ENCODE data around the gene ICAM4. TPM values are rescaled to one million over a fixed set of nuclear protein-coding genes. Genes with fewer than 3 reads are reported as not detected.
A peak's percentile ranks its signal among the peaks of the same experiment; 100 is the strongest.

ICAM4 gene
- total RNA-seq, 1 experiment from 2014 or later, result 9.4 TPM

DNA sequence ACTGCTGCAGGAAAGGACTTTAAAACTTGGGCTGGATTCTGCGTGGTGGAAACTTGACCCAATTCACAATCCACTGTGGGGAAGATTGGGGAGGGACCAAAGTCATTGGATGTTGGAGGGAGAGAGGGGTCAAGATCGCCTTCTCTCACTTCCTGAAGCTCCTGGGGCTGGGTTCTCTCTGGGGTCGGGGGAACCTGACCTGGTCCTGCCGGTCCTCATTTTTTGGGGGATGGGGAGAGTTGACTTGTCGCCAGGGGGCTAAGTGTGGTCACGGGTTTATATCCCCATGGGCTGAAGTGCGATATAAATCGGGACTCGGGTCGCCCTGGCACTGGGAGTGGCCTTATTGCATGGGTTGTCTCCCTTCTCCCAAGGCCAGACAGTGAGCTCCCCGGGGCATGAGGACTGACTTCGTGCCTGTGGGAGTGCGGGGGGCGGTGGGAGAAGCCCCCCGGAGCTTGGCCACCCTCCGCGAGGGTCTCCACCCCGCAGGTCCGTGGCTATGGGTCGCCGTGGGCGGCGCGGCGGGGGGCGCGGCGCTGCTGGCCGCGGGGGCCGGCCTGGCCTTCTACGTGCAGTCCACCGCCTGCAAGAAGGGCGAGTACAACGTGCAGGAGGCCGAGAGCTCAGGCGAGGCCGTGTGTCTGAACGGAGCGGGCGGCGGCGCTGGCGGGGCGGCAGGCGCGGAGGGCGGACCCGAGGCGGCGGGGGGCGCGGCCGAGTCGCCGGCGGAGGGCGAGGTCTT, 9.3 kb downstream of the ICAM4 start:
- H3K4me1 ChIP-seq, result no peaks in the 10 kb centered on the region; the same call in 1 of the 2 replicates
- Mint-ChIP-seq H3K36me3 (ENCODE audit: insufficient read depth, unreplicated experiment) (peaks cover 7% of the 10 kb centered on the region), H3K27ac (ENCODE audit: unreplicated experiment) (no peak overlapping the region), H3K4me1 (ENCODE audit: low read depth, unreplicated experiment) (peaks cover 4% of the 10 kb centered on the region), H3K27me3 (ENCODE audit: insufficient read depth, unreplicated experiment) (no peaks in the 10 kb centered on the region), H3K9me3 (ENCODE audit: unreplicated experiment) (no peaks in the 10 kb centered on the region), H3K4me3 (ENCODE audit: unreplicated experiment) (peak overlapping the region; percentile 54)
- ChIA-PET POLR2A (no interaction called here), CTCF (interaction anchor here (0.5 to 1.0 kb wide), 2 partner anchors 93 to 109 kb away, joined by 4 to 5 read pairs; no protein-coding TSS in a partner anchor)
- H3K27me3 ChIP-seq (replicated peaks; ENCODE audit: control insufficient read depth, insufficient read depth, low read length), result no peaks in the 10 kb centered on the region
- H3K9me3 ChIP-seq, result no peaks in the 10 kb centered on the region
- intact Hi-C loops (cut with micrococcal nuclease; ENCODE audit: unreplicated experiment), result no loop called here
- H3K36me3 ChIP-seq (ENCODE audit: control insufficient read depth, insufficient read depth, low read length), result no peaks in the 10 kb centered on the region; the same call in 1 of the 2 replicates
- TF ChIP-seq, protein P1, sequence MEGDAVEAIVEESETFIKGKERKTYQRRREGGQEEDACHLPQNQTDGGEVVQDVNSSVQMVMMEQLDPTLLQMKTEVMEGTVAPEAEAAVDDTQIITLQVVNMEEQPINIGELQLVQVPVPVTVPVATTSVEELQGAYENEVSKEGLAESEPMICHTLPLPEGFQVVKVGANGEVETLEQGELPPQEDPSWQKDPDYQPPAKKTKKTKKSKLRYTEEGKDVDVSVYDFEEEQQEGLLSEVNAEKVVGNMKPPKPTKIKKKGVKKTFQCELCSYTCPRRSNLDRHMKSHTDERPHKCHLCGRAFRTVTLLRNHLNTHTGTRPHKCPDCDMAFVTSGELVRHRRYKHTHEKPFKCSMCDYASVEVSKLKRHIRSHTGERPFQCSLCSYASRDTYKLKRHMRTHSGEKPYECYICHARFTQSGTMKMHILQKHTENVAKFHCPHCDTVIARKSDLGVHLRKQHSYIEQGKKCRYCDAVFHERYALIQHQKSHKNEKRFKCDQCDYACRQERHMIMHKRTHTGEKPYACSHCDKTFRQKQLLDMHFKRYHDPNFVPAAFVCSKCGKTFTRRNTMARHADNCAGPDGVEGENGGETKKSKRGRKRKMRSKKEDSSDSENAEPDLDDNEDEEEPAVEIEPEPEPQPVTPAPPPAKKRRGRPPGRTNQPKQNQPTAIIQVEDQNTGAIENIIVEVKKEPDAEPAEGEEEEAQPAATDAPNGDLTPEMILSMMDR (IDR thresholded peaks at IDR 0.05; ENCODE audit: insufficient read depth in 1 of 2, low read depth in 1 of 2, low read length in 1 of 2, severe bottlenecking in 1 of 2, unreplicated experiment in 1 of 2), result no peak
- peak overlapping the region; percentile 15 for H3K4me3 ChIP-seq (ENCODE audit: low read depth, low read length)
- BruUV-seq (replicated peaks), result no TSS peak
- DNase-seq, result peak in 1 of 2 experiments; percentile 60

DNA sequence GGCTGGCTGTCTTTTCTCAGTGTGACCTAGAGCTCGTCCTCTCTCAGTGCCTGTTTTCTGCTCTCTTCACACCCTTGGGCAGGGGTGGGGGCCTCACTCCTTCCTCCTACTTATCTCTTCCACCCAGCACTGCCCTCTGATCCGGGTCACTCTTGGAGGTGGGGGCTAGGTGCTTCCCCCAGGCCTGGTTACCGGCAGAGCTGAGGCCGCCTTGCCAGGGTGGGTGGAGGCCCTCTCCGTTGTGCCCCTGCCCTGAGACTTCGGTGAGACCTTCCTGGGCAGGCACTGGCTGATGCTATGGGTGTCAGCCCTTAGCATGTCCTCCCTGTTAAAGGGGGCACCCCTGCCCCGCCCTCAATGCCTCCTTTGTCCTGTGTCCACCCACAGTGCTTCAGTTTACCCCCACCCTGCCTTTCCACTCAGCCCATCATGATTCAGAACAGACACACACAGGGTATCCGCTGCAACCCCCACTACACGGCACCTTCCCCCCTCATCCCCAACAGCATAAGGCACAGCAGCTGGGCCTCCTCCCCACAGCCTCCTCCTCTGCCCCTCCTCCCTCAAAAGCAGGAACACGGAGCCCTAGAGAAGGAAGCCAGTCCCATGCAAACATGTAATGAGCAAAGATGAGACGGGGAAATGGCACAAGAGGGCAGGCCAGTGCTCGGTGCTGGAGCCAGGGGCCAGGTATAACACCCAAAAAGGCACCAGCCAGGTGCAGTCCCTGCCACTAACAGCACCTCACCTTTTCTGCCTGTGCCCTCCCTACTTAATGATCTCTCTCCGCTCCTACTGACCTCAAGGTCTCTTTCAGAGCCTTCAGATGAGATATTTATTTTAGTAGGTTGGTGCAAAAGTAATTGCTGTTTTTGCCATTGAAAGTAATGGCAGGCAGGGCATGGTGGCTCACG, 13.0 kb downstream of the ICAM4 start:
- no peak overlapping the region for H3K4me3 ChIP-seq (ENCODE audit: low read depth, low read length)
- BruUV-seq (replicated peaks), result no TSS peak
- H3K9me3 ChIP-seq, result no peaks in the 10 kb centered on the region
- no peak for DNase-seq
- POLR2A ChIA-PET, result no interaction called here
- H3K27me3 Mint-ChIP-seq (ENCODE audit: insufficient read depth, unreplicated experiment), result no peaks in the 10 kb centered on the region
- H3K36me3 ChIP-seq (ENCODE audit: control insufficient read depth, insufficient read depth, low read length), result no peaks in the 10 kb centered on the region
- no peaks in the 10 kb centered on the region; the same call in 1 of the 2 replicates for H3K4me1 ChIP-seq
- no peaks in the 10 kb centered on the region for H3K36me3 Mint-ChIP-seq (ENCODE audit: insufficient read depth, unreplicated experiment)
- H3K4me1 Mint-ChIP-seq (ENCODE audit: low read depth, unreplicated experiment), result peaks cover 4% of the 10 kb centered on the region
- no peak overlapping the region for H3K27ac Mint-ChIP-seq (ENCODE audit: unreplicated experiment)
- H3K4me3 Mint-ChIP-seq (ENCODE audit: unreplicated experiment), result no peak overlapping the region
- intact Hi-C loops (cut with micrococcal nuclease; ENCODE audit: unreplicated experiment), result no loop called here
- TF ChIP-seq, protein P1 (IDR thresholded peaks at IDR 0.05; ENCODE audit: insufficient read depth in 1 of 2, low read depth in 1 of 2, low read length in 1 of 2, severe bottlenecking in 1 of 2, unreplicated experiment in 1 of 2), result no peak
- H3K9me3 Mint-ChIP-seq (ENCODE audit: unreplicated experiment), result no peaks in the 10 kb centered on the region
- CTCF ChIA-PET, result interaction anchor here (0.6 kb wide), 2 partner anchors 23 to 85 kb away, joined by 3 to 4 read pairs; no protein-coding TSS in a partner anchor
- no peaks in the 10 kb centered on the region for H3K27me3 ChIP-seq (replicated peaks; ENCODE audit: control insufficient read depth, insufficient read depth, low read length)

DNA sequence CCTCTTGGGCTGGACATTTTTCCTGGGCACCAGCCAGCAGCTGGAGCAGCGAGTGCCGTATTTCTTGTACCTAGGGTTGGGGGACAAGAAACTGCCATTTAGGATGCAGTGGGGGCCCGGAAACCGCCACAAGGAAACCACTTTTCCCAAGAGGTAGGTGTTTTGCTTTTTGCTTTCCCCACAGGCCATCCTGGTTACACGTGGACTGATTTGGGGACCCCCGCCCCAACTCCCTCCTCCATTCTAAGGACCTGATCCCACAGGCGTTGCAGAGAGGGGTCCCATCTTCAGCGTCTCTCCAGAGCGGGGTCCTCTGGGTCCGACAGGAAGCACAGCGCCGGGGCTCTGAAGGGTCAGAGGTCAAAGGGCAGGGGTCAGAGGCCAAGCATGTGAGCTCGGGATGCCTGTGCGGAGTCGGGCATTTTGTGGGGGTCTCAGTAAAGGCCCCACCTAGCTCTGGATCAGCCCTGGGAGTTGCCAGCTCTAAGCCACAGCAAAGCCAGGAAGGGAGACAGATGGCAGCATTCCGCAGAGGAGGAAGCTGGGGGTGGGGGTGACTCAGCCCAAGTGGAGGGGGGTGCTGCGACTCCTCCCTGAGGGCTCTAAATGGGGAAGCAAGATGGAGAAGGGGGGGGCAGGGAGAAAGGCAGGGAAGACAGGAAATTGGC, 18.5 kb downstream of the ICAM4 start:
- Histone ChIP-seq H3K4me3 (ENCODE audit: low read depth, low read length) (no peak overlapping the region), H3K9me3 (no peaks in the 10 kb centered on the region), H3K36me3 (ENCODE audit: control insufficient read depth, insufficient read depth, low read length) (no peaks in the 10 kb centered on the region), H3K4me1 (no peaks in the 10 kb centered on the region), H3K27me3 (replicated peaks; ENCODE audit: control insufficient read depth, insufficient read depth, low read length) (no peaks in the 10 kb centered on the region)
- BruUV-seq (replicated peaks), result no TSS peak
- Mint-ChIP-seq H3K36me3 (ENCODE audit: insufficient read depth, unreplicated experiment) (no peaks in the 10 kb centered on the region), H3K9me3 (ENCODE audit: unreplicated experiment) (no peaks in the 10 kb centered on the region), H3K27me3 (ENCODE audit: insufficient read depth, unreplicated experiment) (no peaks in the 10 kb centered on the region), H3K4me3 (ENCODE audit: unreplicated experiment) (no peak overlapping the region), H3K4me1 (ENCODE audit: low read depth, unreplicated experiment) (no peaks in the 10 kb centered on the region), H3K27ac (ENCODE audit: unreplicated experiment) (no peak overlapping the region)
- intact Hi-C loops (cut with micrococcal nuclease; ENCODE audit: unreplicated experiment), result no loop called here
- no peak for DNase-seq
- ChIA-PET POLR2A (interaction anchor here (1.2 kb wide), 1 partner anchor 16 kb away, joined by 5 read pairs; no protein-coding TSS in a partner anchor), CTCF (interaction anchor here (0.9 kb wide), 1 partner anchor 47 kb away, joined by 6 read pairs; no protein-coding TSS in a partner anchor)
- TF ChIP-seq, protein P1 (IDR thresholded peaks at IDR 0.05; ENCODE audit: insufficient read depth in 1 of 2, low read depth in 1 of 2, low read length in 1 of 2, severe bottlenecking in 1 of 2, unreplicated experiment in 1 of 2), result no peak
